ENCODE results near the gene NIT2.
"Not testable (repeated sequence)": the region's sequence is repeated elsewhere in the genome, so short reads cannot be mapped to it uniquely, and the experiment has no call there.

Gene NIT2

DNA sequence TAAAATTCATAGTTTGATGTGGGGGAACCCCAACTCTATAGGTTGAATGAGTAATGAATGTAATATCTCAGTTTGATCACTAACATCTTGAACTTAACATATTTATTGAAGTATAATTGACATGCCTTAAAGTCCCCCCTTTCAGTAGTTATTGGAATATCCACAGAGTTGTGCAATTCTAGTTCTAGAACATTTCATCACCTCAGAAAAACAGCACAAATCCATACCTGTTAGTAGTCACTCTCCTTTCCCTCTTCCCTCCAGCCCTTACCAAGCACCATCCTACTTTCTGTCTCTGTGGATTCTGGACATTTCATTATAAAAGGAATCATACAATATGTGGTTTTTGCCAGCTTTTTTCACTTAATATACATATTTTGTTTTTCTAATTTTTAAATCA, 8.7 kb upstream of the NIT2 start:
- DNase-seq (ENCODE audit: low spot score in 2 of 2) (no peak), ATAC-seq (replicated peaks; ENCODE audit: extremely low read depth, poor library complexity, severe bottlenecking) (no peak)
- Mint-ChIP-seq H3K36me3 (ENCODE audit: insufficient read depth) (peaks cover 11% of the 10 kb centered on the region), H3K27me3 (no peaks in the 10 kb centered on the region), H3K9me3 (no peaks in the 10 kb centered on the region), H3K4me3 (no peak overlapping the region), H3K4me1 (no peaks in the 10 kb centered on the region), H3K27ac (ENCODE audit: low read depth) (no peak overlapping the region)

DNA sequence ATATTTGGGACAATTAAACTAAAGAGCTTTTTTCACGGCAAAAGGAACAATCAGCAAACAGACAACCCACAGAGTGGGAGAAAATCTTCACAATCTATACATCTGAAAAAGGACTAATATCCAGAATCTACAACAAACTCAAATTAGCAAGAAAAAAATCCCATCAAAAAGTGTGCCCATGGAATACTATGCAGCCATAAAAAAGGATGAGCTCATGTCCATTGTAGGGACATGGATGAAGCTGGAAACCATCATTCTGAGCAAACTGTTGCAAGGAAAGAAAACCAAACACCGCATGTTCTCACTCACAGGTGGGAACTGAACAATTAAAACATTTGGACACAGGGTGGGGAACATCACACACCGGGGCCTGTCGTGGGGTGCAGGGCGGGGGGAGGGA, 7.2 kb upstream of the NIT2 start:
- not testable (repeated sequence) for H3K27me3 Mint-ChIP-seq; ATAC-seq (replicated peaks; ENCODE audit: extremely low read depth, poor library complexity, severe bottlenecking); H3K4me1 Mint-ChIP-seq; DNase-seq (ENCODE audit: low spot score in 2 of 2); H3K9me3 Mint-ChIP-seq; H3K27ac Mint-ChIP-seq (ENCODE audit: low read depth); H3K4me3 Mint-ChIP-seq
- peaks cover 11% of the 10 kb centered on the region for H3K36me3 Mint-ChIP-seq (ENCODE audit: insufficient read depth)

DNA sequence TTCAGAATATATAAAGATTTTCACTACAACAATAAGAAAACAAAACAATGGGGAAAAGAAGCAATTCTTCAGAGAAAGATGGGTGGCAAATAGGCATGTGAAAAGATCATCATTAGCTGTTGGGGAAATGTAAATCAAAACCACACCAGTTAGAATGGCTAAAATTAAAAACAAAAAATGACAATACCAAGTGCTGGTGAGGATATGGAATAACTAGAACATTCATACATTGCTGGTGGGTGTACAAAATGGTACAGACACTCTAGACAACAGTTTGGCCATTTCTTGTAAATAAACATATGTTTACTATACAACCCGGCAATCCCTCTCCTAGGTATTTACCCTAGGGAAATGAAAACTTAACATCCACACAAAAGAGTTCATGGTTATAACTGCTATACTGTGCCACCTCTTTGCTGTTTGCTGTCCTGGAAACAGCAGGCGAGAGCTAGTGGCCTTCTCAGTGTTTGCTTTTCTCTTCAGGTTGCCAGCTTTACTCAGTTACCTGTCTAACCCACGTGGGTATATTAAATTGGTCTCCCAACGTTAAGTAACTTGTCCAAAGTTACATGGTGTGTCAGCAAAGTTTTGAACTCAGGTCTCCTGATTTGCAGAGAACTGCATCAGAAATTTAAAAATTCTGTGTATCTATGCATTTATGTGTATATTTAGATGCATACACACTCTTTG, 4.6 kb upstream of the NIT2 start:
- Mint-ChIP-seq H3K36me3 (ENCODE audit: insufficient read depth) (peaks cover 9% of the 10 kb centered on the region), H3K4me3 (no peak overlapping the region), H3K4me1 (peaks cover 2% of the 10 kb centered on the region), H3K27ac (ENCODE audit: low read depth) (no peak overlapping the region), H3K9me3 (no peaks in the 10 kb centered on the region), H3K27me3 (no peaks in the 10 kb centered on the region)
- ATAC-seq (replicated peaks; ENCODE audit: extremely low read depth, poor library complexity, severe bottlenecking) (no peak), DNase-seq (ENCODE audit: low spot score in 2 of 2) (no peak)

DNA sequence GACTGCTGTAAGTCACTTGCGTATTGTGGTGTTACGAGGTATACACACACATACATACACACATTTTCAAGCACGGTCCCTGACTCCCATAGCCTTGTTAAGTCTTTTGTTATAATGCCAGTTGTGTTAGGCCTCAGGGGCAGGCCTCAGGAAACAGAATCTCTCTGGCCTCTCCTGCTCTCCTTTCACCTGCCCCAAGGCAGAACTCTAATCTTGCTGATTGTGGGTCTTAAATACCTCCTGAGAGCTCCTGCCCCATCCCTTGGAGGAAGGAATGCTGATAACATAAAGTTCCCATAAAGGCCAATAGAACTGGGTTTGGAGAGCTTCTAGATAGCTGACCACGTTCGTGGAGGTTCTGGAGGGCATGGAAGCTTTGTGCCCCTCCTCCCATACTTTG, 3.9 kb upstream of the NIT2 start:
- ATAC-seq (replicated peaks; ENCODE audit: extremely low read depth, poor library complexity, severe bottlenecking) (no peak), DNase-seq (ENCODE audit: low spot score in 2 of 2) (no peak)
- Mint-ChIP-seq H3K4me3 (no peak overlapping the region), H3K9me3 (no peaks in the 10 kb centered on the region), H3K27ac (ENCODE audit: low read depth) (no peak overlapping the region), H3K4me1 (peaks cover 9% of the 10 kb centered on the region), H3K27me3 (no peaks in the 10 kb centered on the region), H3K36me3 (ENCODE audit: insufficient read depth) (peaks cover 8% of the 10 kb centered on the region)

DNA sequence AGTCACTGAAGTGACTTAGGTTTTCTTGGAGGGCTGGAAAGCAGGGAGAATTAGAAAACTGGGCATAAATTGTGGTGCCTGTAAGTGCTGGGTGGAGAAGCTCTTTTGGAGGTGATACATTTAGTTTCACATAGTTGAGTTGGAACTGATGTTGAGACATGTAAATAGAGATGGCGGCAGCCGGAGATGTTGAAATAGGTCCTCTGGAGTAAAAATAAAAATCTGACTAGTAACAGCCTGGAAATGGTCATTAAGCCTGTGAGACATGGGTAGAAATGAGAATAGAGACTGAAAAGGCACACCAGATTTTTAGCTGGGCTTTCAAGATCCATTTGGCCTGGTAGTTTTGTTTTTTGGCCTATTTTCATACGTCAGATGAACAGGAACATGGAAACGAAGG, 2.9 kb upstream of the NIT2 start:
- H3K9me3 Mint-ChIP-seq = no peaks in the 10 kb centered on the region
- H3K4me1 Mint-ChIP-seq = peaks cover 15% of the 10 kb centered on the region
- H3K27ac Mint-ChIP-seq (ENCODE audit: low read depth) = no peak overlapping the region
- H3K27me3 Mint-ChIP-seq = no peaks in the 10 kb centered on the region
- no peak overlapping the region for H3K4me3 Mint-ChIP-seq
- peaks cover 5% of the 10 kb centered on the region for H3K36me3 Mint-ChIP-seq (ENCODE audit: insufficient read depth)
- DNase-seq (ENCODE audit: low spot score in 2 of 2) = no peak
- ATAC-seq (replicated peaks; ENCODE audit: extremely low read depth, poor library complexity, severe bottlenecking) = no peak

DNA sequence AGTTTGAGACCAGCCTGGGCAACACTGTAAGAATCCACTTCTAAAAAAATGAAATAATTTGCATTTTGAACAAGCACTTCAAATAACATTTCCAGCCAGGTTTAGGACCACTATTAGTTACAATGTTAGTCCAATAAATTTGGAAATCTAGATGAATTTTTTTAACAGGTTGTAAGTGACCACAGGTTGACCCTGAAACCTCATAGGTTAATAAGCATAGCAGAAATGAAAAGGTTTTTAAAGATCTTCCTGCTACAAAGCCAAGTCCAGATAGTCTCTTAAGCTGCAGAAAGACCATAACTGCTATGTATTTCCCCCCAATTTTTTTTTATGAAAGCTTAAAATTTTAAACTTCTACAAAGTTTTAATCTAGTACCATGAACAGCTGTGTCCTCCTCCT, 1.5 kb upstream of the NIT2 start:
- Mint-ChIP-seq H3K9me3 (no peaks in the 10 kb centered on the region), H3K27me3 (no peaks in the 10 kb centered on the region), H3K4me1 (peaks cover 15% of the 10 kb centered on the region), H3K36me3 (ENCODE audit: insufficient read depth) (no peaks in the 10 kb centered on the region), H3K4me3 (no peak overlapping the region), H3K27ac (ENCODE audit: low read depth) (peak overlapping the region; percentile 70)
- no peak for ATAC-seq (replicated peaks; ENCODE audit: extremely low read depth, poor library complexity, severe bottlenecking)
- no peak for DNase-seq (ENCODE audit: low spot score in 2 of 2)

DNA sequence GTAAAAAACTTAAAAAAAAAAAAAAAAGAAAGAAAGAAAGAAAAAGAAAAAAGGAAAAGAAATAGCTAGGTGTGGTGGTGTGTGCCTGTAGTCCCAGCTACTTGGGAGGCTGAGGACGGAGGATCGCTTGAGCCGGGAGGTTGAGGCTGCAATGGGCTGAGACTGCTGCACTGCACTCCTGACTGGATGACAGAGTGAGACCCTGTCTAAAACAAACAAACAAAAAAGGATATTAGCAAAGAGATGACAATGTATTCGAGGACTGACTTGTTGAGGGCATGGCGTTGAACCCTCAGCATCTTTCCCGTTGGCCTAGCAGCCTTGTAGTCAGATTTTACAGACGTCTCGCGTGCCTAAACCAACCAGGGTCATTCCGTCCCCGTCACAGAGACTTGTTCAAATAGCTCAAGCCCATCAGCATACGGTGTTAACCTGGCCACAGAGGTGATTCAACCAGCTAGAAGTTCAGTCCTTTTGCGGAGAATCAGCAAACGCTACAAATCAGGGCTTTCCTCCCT, 528 bp upstream of the NIT2 start:
- ATAC-seq (replicated peaks; ENCODE audit: extremely low read depth, poor library complexity, severe bottlenecking) (no peak), DNase-seq (ENCODE audit: low spot score in 2 of 2) (no peak)
- Mint-ChIP-seq H3K9me3 (no peaks in the 10 kb centered on the region), H3K4me3 (peak overlapping the region; percentile 89), H3K36me3 (ENCODE audit: insufficient read depth) (no peaks in the 10 kb centered on the region), H3K27ac (ENCODE audit: low read depth) (peak overlapping the region; percentile 70), H3K27me3 (no peaks in the 10 kb centered on the region), H3K4me1 (peaks cover 19% of the 10 kb centered on the region)

DNA sequence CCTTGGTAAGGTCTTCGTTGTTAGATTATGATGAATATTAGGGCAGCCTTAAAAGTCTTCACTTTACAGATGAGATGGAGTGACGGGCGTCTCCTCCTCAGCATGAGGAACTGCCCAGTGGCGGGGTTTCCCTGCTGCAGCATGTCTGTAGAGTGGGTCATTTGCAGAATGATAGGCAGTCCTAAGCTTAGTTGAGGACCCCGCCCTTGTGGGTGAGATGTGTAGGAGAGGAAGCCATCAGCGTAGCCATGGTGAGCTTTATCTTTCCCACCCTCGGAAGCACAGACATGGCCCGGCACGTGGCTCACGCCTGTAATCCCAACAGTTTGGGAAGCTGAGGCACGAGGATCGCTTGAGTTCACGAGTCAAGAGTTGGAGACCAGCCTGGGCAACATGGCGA, 877 bp downstream of the NIT2 start:
- Mint-ChIP-seq H3K27me3 (no peaks in the 10 kb centered on the region), H3K27ac (ENCODE audit: low read depth) (peak overlapping the region; percentile 92), H3K36me3 (ENCODE audit: insufficient read depth) (peaks cover 6% of the 10 kb centered on the region), H3K4me3 (peak overlapping the region; percentile 89), H3K9me3 (no peaks in the 10 kb centered on the region), H3K4me1 (peaks cover 19% of the 10 kb centered on the region)
- ATAC-seq (replicated peaks; ENCODE audit: extremely low read depth, poor library complexity, severe bottlenecking) (no peak), DNase-seq (ENCODE audit: low spot score in 2 of 2) (no peak)

DNA sequence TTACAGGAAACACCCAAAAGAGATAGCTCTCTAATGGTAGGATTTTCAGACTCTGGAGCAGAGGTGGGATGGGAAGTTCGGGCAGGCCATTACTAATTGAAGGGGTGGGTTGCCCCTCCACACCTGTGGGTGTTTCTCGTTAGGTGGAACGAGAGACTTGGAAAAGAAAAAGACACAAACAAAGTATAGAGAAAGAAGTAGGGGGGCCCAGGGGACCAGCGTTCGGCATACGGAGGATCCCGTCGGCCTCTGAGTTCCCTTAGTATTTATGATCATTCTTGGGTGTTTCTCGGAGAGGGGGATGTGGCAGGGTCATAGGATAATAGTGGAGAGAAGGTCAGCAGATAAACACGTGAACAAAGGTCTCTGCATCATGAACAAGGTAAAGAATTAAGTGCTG, 1.7 kb downstream of the NIT2 start:
- H3K36me3 Mint-ChIP-seq (ENCODE audit: insufficient read depth) = peaks cover 13% of the 10 kb centered on the region
- H3K4me3 Mint-ChIP-seq = not testable (repeated sequence)

DNA sequence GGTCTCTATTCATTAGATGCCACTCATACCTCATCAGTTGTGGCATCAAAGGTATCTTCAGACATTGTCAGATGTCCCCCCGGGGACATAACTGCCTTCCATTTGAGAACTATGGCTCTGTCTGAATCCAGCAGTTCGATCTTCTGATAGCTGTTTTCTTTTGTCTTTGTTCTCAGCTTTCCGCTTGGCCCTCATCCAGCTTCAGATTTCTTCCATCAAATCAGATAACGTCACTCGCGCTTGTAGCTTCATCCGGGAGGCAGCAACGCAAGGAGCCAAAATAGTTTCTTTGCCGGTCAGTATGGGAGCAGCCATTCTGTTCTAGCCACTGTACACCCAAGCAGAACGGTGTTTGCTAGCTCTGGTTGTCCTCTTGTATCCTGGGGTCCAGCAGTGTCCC, 4.4 kb downstream of the NIT2 start:
- no peak overlapping the region for H3K27ac Mint-ChIP-seq (ENCODE audit: low read depth)
- peaks cover 19% of the 10 kb centered on the region for H3K4me1 Mint-ChIP-seq
- ATAC-seq (replicated peaks; ENCODE audit: extremely low read depth, poor library complexity, severe bottlenecking) (no peak), DNase-seq (ENCODE audit: low spot score in 2 of 2) (no peak)
- H3K9me3 Mint-ChIP-seq = no peaks in the 10 kb centered on the region
- H3K36me3 Mint-ChIP-seq (ENCODE audit: insufficient read depth) = peaks cover 30% of the 10 kb centered on the region
- H3K4me3 Mint-ChIP-seq = no peak overlapping the region
- no peaks in the 10 kb centered on the region for H3K27me3 Mint-ChIP-seq

More for the DNA sequence above, 1.7 kb downstream of the NIT2 start:
- Mint-ChIP-seq H3K27ac (ENCODE audit: low read depth) (peak overlapping the region; percentile 92), H3K4me1 (peaks cover 19% of the 10 kb centered on the region)
- H3K27me3 Mint-ChIP-seq; ATAC-seq (replicated peaks; ENCODE audit: extremely low read depth, poor library complexity, severe bottlenecking); DNase-seq (ENCODE audit: low spot score in 2 of 2); H3K9me3 Mint-ChIP-seq: not testable (repeated sequence)

DNA sequence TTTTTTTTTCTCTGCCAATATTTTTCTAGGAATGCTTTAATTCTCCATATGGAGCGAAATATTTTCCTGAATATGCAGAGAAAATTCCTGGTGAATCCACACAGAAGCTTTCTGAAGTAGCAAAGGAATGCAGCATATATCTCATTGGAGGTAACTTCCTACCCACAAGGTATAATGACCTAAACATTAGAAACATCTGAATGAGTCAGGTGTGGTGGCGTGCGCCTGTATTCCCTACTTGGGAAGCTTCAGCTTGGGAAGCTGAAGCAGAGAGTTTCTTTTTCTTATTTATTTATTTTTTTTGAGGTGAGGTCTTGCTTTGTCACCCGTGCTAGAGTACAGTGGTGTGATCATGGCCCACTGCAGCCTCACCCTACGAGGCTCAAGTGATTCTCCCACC, 5.2 kb downstream of the NIT2 start:
- H3K9me3 Mint-ChIP-seq = no peaks in the 10 kb centered on the region
- no peak overlapping the region for H3K27ac Mint-ChIP-seq (ENCODE audit: low read depth)
- peaks cover 19% of the 10 kb centered on the region for H3K4me1 Mint-ChIP-seq
- no peaks in the 10 kb centered on the region for H3K27me3 Mint-ChIP-seq
- peaks cover 30% of the 10 kb centered on the region for H3K36me3 Mint-ChIP-seq (ENCODE audit: insufficient read depth)
- ATAC-seq (replicated peaks; ENCODE audit: extremely low read depth, poor library complexity, severe bottlenecking) = no peak
- no peak overlapping the region for H3K4me3 Mint-ChIP-seq
- no peak for DNase-seq (ENCODE audit: low spot score in 2 of 2)

DNA sequence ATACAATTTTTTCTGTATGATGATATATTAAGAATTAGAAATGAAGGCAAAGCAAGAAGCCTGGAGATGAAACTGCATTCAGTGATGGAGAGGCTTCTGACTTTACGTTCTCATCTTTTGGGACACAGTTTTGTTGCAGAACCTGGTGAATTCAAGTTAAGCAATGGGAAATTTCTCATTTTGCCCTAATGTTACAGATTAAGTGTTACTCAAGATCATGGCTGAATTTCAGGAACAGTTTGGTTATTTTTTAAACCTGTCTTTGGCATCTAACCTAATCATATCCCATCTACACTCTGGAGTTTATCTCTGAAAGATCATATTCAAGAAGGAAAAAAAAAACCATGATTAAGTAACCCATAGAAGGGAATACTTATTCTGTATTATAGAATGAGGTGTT, 6.0 kb downstream of the NIT2 start:
- no peak overlapping the region for H3K27ac Mint-ChIP-seq (ENCODE audit: low read depth)
- H3K27me3 Mint-ChIP-seq = no peaks in the 10 kb centered on the region
- H3K4me1 Mint-ChIP-seq = peaks cover 11% of the 10 kb centered on the region
- H3K36me3 Mint-ChIP-seq (ENCODE audit: insufficient read depth) = peaks cover 30% of the 10 kb centered on the region
- no peak overlapping the region for H3K4me3 Mint-ChIP-seq
- DNase-seq (ENCODE audit: low spot score in 2 of 2) (no peak), ATAC-seq (replicated peaks; ENCODE audit: extremely low read depth, poor library complexity, severe bottlenecking) (no peak)
- no peaks in the 10 kb centered on the region for H3K9me3 Mint-ChIP-seq

DNA sequence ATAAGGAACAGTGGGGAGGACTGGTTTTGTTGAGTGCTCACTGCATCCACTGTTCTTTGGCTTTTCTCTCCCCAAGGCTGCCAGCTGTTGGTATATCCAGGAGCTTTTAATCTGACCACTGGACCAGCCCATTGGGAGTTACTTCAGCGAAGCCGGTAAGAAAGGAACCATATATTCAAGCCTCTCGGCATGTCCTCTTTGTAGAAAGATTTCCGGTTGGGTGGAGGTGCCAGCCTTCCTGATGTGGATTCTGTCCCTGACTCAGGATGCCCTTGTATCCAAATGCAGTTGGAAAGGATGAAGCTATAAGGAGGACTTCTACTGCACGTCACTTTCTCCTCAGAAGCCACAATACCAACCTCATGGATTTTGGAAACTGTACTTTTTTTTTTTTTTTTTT, 14.2 kb downstream of the NIT2 start:
- H3K27ac Mint-ChIP-seq (ENCODE audit: low read depth) = no peak overlapping the region
- peaks cover 37% of the 10 kb centered on the region for H3K36me3 Mint-ChIP-seq (ENCODE audit: insufficient read depth)
- ATAC-seq (replicated peaks; ENCODE audit: extremely low read depth, poor library complexity, severe bottlenecking) (no peak), DNase-seq (ENCODE audit: low spot score in 2 of 2) (no peak)
- H3K4me3 Mint-ChIP-seq = no peak overlapping the region
- H3K27me3 Mint-ChIP-seq = no peaks in the 10 kb centered on the region
- H3K4me1 Mint-ChIP-seq = no peaks in the 10 kb centered on the region
- H3K9me3 Mint-ChIP-seq = no peaks in the 10 kb centered on the region

Data from central memory CD8-positive, alpha-beta T cell (primary cell).